AG09319 (cell line): ENCODE results near the gene FOXP1.

Source experiments
- DNase-seq: peaks from one replicate; pipeline ENCODE4 v3.0.0-alpha.2; 2010; ENCODE audit warnings: low read depth; ENCODE audit errors: extremely low read depth
- CTCF ChIP-seq: IDR thresholded peaks from 2 replicates; pipeline ENCODE4 v1.5.1; 2011; ENCODE audit warnings: low read depth, mild to moderate bottlenecking, inconsistent platforms, low read length, moderate library complexity

The FOXP1 gene

DNA sequence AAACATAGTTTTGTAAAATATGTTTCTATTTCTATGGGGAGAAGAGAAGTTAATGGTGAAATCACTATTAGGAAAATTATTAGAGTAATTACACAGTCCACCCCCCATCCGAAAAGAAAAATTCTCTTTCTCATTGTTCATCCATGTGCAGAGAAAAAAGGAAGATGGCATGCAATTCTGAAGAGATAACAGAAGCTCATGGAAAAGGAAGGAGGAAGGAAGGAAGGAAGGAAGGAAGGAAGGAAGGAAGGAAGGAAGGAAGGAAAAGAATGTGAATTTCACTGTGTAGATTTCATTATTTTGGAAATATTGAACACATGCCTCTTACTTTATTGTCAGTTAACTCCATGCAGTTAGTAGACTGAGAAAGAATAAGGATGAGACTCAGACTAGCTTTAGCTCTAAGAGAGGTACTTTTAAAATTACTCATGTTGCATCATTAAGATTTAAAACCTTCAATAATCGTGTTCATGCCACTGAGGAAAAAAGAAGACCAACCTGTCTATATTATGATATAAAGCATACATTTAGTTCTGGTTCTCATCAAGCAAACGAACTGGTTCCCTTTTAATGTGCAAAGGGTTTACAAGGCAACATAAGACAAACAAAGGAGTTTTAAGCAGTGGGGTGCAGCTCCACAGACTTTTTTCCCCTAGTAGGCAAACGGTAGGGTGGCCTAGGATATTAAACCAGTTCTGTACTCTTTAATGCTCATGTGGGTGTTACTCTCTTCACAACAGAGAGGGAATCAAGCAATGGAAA, 379.6 kb downstream of the FOXP1 start:
- no peak for TF ChIP-seq CTCF
- no peak for DNase-seq

DNA sequence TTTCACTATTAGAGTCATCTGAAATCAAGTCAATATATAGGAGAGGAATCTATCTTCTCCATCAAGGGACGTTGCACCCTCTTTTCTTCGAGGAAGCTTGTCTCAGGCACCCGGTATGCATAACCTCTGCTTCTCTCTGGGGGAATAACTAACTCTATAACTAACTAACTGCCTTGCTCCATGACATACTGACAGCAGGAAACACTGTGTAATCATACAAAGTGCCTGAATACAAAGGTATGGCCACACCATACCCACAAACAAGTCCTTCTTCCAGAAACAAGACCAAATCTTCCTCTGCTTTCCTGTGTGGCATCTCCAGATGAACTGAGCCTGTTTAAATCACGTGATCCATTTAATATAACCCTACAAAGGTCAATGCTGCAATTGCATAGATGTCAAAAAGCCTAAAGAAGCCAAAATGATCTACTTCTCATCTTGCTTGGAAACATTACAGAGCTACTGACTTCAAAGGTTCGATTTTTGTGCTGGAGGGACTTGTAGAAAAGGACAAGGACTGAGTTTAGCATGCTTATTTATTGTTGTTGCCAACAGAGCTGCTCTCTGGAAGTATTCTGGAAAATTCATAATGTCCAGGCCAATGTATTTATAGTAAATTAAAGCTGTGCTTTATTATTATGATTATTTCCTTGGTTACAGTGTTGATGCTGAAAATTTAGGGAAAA, 380.5 kb downstream of the FOXP1 start:
- TF ChIP-seq CTCF, result no peak
- no peak for DNase-seq

DNA sequence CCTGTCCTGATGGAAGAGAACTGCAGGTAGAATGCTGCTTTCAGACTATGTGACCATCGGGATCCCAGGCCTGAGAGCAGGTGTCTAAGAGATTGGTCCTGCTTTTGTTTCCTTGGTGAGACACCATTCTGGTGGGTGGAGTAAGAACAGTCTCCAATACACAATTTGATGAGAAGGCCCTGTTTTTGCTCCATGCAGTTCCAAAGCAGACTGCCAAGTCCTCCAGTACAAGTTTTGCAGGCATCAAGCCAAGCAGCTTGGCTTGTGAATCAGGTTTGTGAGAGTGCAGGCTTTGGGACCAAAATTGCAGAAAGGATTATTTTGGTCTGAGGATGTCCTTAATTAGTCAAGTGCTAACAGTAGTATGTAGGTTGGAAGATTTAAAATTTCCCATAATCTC, 381.6 kb downstream of the FOXP1 start:
- no peak for DNase-seq
- no peak for TF ChIP-seq CTCF

DNA sequence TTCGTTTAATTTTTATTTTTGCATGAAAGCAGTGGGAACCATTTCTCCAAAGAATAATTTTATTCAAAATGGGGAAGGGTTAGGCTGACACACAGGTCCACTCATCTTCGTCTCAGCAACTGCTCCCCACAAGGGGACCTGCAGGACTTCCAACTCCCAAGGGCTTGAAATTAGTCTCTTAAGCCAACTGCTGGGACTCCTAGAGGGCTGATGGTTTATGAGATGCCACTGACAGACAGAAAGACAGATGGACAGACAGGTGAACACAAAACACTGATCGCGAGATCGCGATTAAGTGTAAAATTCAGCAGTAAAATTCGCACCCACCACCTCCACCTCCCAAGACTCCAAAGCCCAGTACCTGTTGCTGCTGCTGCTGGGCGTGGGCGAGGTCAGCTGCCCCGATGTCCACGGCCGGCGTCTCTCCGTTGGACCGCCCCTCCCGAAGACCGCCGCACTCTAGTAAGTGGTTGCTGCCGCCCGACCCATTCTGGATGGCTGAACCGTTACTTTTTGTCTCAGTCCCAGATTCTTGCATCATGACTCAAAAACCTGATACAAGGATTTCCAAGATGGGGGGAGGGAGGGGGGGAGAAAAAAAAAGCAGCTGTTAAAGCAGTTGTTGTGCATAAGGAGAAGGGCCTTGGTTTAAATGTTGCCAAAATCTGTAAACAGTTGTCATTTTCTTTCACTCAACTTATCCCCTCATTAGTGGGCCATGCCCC, 385.5 kb downstream of the FOXP1 start:
- no peak for DNase-seq
- no peak for TF ChIP-seq CTCF

- peak; percentile 52 for DNase-seq
- TF ChIP-seq CTCF, result no peak
Measured at GRCh38 chr3:71195492-71195891, 388.0 kb downstream of the FOXP1 start.

GRCh38 chr3:71194785-71195184, 388.7 kb downstream of the FOXP1 start:
- no peak for DNase-seq
- TF ChIP-seq CTCF, result no peak

DNA sequence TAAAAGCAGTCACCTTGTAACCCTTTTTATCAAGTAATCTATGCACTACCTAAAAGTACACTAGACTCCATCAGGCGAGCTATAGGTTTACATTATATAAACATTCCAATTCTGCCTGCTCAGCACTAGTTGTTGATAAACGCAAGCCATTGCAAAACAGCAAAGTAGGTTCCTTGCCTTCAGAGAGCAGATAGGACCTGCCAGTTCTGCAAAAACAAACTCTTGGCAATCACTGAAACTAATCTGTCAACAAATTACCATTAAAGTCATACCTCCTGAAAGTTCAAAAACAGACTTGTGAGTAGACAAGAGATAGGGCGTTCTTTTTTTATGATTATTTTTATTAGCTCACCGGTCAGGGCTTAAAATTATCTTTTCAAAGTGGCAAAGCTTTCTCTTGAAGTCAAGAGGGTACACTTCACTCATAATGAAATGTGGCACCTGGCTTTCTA, 392.5 kb downstream of the FOXP1 start:
- no peak for DNase-seq
- TF ChIP-seq CTCF, result no peak
